H1 (cell line): ENCODE results near the gene NGFR. TPM values are rescaled to one million over a fixed set of nuclear protein-coding genes. Genes with fewer than 3 reads are reported as not detected.

Source experiments
- CTBP2 ChIP-seq: IDR thresholded peaks from 2 replicates; pipeline ENCODE4 v1.7.0; 2011; ENCODE audit warnings: borderline replicate concordance, mild to moderate bottlenecking, moderate library complexity, mixed read lengths, low read length; ENCODE audit not compliant: insufficient read depth, insufficient read length
- CTCF ChIP-seq, 3 experiments: IDR thresholded peaks; 1 replicate in 2 of 3; 2 replicates in 1 of 3; pipeline versions ENCODE4 v1.5.1 to v1.6.1; 2011; ENCODE audit warnings: low read length in 3 of 3, mild to moderate bottlenecking in 3 of 3, inconsistent platforms in 2 of 3, low read depth in 1 of 3, moderate library complexity in 1 of 3; ENCODE audit not compliant: insufficient read depth in 1 of 3; ENCODE audit errors: control extremely low read depth in 1 of 3
- EGR1 ChIP-seq: IDR thresholded peaks from 2 replicates; pipeline ENCODE4 v1.6.1; 2011; ENCODE audit warnings: low read depth, low read length, borderline replicate concordance
- MAX ChIP-seq: IDR thresholded peaks from 2 replicates; pipeline ENCODE4 v1.6.1; 2012; ENCODE audit warnings: inconsistent platforms
- RAD21 ChIP-seq, 2 experiments: IDR thresholded peaks in 1 of 2; conservative IDR thresholded peaks in 1 of 2; 2 replicates each; pipeline ENCODE4 v1.6.1; 2011; ENCODE audit warnings: low read depth in 2 of 2, low read length in 2 of 2, improper control_type of control experiment in 1 of 2, inconsistent platforms in 1 of 2, mild to moderate bottlenecking in 1 of 2, moderate library complexity in 1 of 2
- YY1 ChIP-seq: IDR thresholded peaks from 2 replicates; pipeline ENCODE4 v1.6.1; 2011; ENCODE audit warnings: low read depth, mild to moderate bottlenecking, low read length
- polyA plus RNA-seq, 7 experiments: library from polyadenylated mRNA; depleted of rRNA in 3 of 7; stranded (reverse) in 5 of 7; unstranded in 2 of 7; fragments of >200 nt in 5 of 7; fragments of 200-250 nt in 2 of 7; gene quantifications; 1 replicate in 5 of 7; 2 replicates in 1 of 7; 4 replicates in 1 of 7; pipeline versions ENCODE4 v1.2.1 to v1.2.3, GENCODE V29; 2011 to 2013; ENCODE audit warnings: missing spikeins in 2 of 7, mixed read lengths in 2 of 7
- total RNA-seq: library from RNA; stranded (reverse); fragmentation: NEBNext Ultra II Directional; extraction: Animal tissue kit (Norgen Biotek cat#: 25700); gene quantifications from 2 replicates; pipeline ENCODE4 v1.2.1, GENCODE V29; 2021

NGFR gene
- total and polyA plus RNA-seq, 2 of the 8 experiments (the other 6 are each of a cell fraction or from before 2014, with no cell fraction given), result 8.1 to 10.3 TPM

DNA sequence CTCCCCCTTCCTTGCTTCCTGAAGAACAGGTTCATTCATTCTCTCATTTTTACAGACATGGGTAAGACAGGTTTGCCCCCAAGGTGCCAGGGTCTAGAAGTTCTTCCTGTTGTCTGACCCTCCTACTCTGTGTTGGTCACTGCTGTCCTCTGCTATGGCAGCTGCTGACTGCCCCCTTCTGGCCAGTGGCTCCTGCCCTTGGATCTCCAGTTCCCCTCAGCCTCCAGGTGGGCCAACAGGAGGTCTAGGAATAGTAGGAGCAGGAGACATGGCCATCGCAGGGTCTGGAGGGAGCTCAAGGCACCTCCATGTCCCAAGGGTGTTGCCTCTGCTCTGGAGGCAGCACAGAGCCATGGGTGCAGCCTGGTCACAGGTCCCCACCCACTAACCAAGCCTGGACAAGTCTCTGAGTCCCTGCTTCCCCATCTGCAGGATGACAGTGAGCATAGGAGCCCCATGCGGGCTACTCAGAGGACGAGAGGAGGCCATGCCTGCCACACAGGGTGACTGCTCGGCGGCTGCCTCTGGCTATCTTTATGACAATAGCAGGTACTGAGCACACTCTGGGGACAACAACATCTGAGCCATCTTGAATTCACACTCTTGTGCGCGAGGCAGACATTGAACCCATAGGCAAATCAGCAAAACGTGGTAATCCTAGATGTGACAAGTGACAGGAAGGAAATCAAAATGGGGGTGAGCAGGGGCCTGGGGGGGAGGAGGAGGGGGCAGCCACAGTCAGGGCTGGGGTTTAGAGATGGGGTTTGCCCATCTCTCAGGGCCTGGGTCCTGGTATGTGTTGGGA is 53.6 kb downstream of the NGFR start (continued):
- TF ChIP-seq EGR1 (no peak), YY1 (0 out of 2 replicates have a peak, but pooled peaks have one; percentile 44), RAD21 (IDR thresholded peaks at IDR 0.05 in 1 of 2, conservative IDR thresholded peaks at IDR 0.05 in 1 of 2; ENCODE audit: low read depth in 2 of 2, low read length in 2 of 2) (peak; percentile 91 to 95), MAX (0 out of 2 replicates have a peak, but pooled peaks have one; percentile 26), CTBP2 (no peak), CTCF (IDR thresholded peaks at IDR 0.05; ENCODE audit: control extremely low read depth in 1 of 3, insufficient read depth in 1 of 3, low read depth in 1 of 3, low read length in 3 of 3) (peak; percentile 93 to 96 (median 94))
